Hepatocyte (in vitro differentiated cells): ENCODE results near the gene FPGS. TPM values are rescaled to one million over a fixed set of nuclear protein-coding genes. Genes with fewer than 3 reads are reported as not detected.

ENCODE experiments used
- DNase-seq: peaks from one replicate; pipeline ENCODE4 v3.0.0-alpha.2; 2016; ENCODE audit warnings: low spot score
- H2AFZ ChIP-seq: fragments of 200-600 bp; sonication (generic); 2 replicates; pipeline ENCODE4 v1.6.0; 2016; ENCODE audit warnings: antibody characterized with exemption, mild to moderate bottlenecking
- H3K27ac ChIP-seq: fragments of 200-600 bp; sonication (generic); 2 replicates; pipeline ENCODE4 v1.5.1; 2016; ENCODE audit warnings: mild to moderate bottlenecking
- H3K27me3 ChIP-seq: fragments of 200-600 bp; sonication (generic); 2 replicates; pipeline ENCODE4 v1.6.1; 2016
- H3K36me3 ChIP-seq: fragments of 200-600 bp; sonication (generic); replicated peaks from 2 replicates; pipeline ENCODE4 v1.5.1; 2016; ENCODE audit warnings: low read depth; ENCODE audit not compliant: insufficient read depth
- H3K4me1 ChIP-seq: fragments of 200-600 bp; sonication (generic); 2 replicates; pipeline ENCODE4 v1.5.1; 2016; ENCODE audit warnings: mild to moderate bottlenecking, moderate library complexity; ENCODE audit not compliant: insufficient read depth
- H3K4me2 ChIP-seq: fragments of 200-600 bp; sonication (generic); 2 replicates; pipeline ENCODE4 v1.6.0; 2016
- H3K4me3 ChIP-seq: fragments of 200-600 bp; sonication (generic); 2 replicates; pipeline ENCODE4 v1.5.1; 2016; ENCODE audit warnings: mild to moderate bottlenecking
- H3K79me2 ChIP-seq: fragments of 200-600 bp; sonication (generic); 2 replicates; pipeline ENCODE4 v1.6.0; 2017; ENCODE audit warnings: mild to moderate bottlenecking
- H3K9me2 ChIP-seq: fragments of 200-600 bp; sonication (generic); replicated peaks from 2 replicates; pipeline ENCODE4 v1.6.0; 2017; ENCODE audit warnings: mild to moderate bottlenecking; ENCODE audit not compliant: insufficient read depth
- H3K9me3 ChIP-seq: fragments of 200-600 bp; sonication (generic); 2 replicates; pipeline ENCODE4 v1.5.1; 2016; ENCODE audit warnings: low read depth, mild to moderate bottlenecking
- H4K20me1 ChIP-seq: fragments of 200-600 bp; sonication (generic); 2 replicates; pipeline ENCODE4 v1.6.0; 2016; ENCODE audit warnings: mild to moderate bottlenecking; ENCODE audit not compliant: insufficient read depth, poor library complexity, severe bottlenecking
- CTCF ChIP-seq: fragments of 200-600 bp; sonication (generic); IDR thresholded peaks from 2 replicates; pipeline ENCODE4 v1.5.1; 2016; ENCODE audit warnings: antibody characterized with exemption, mild to moderate bottlenecking; ENCODE audit not compliant: poor library complexity
- EZH2 ChIP-seq: fragments of 200-600 bp; sonication (generic); IDR thresholded peaks from 2 replicates; pipeline ENCODE4 v1.6.1; 2016; ENCODE audit warnings: antibody characterized with exemption, mild to moderate bottlenecking, borderline replicate concordance
- EZH2phosphoT487 ChIP-seq: fragments of 200-600 bp; sonication (generic); IDR thresholded peaks from one replicate; pipeline ENCODE4 v1.6.1; 2018; ENCODE audit warnings: antibody characterized with exemption, mild to moderate bottlenecking, low read depth, moderate library complexity; ENCODE audit not compliant: unreplicated experiment, severe bottlenecking
- WGBS: methylation state at CpG from one replicate; pipeline ENCODE4 v1.1.6; 2016; ENCODE audit warnings: low lambda C conversion rate; ENCODE audit errors: missing lambda C conversion rate; 5-methylcytosine and 5-hydroxymethylcytosine counted together
- polyA plus RNA-seq: library from polyadenylated mRNA; unstranded; fragments of >200 nt; fragmentation: Nextera tagmentation; extraction: Ambion mirVana; gene quantifications from 2 replicates; pipeline ENCODE4 v1.2.1, GENCODE V29; 2016
- total RNA-seq: library from RNA; depleted of rRNA; stranded (reverse); fragments of >200 nt; gene quantifications from 2 replicates; pipeline ENCODE4 v1.2.3, GENCODE V29; 2014

The FPGS gene
- total and polyA plus RNA-seq, 2 experiments from 2014 or later: 27.4 to 48.5 TPM

DNA sequence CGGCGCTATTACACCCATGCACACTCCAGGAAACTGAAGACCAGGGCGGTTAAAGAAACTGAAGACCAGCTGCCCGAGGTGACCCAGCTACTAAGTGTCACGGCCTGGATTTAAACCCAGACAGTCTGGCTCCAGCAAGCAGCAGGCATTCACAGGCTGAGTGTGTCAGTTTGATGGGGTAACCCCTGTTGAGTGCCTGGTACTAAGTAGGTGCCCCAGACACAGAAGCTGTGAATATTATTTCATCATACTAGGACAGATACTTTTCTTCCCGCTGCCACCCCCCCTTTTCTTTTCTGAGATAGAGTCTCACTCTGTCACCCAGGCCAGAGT is 44.5 kb downstream of the FPGS start:
- DNase-seq: no peak
- H3K4me2 ChIP-seq: no peak overlapping the region
- H2AFZ ChIP-seq: no peak overlapping the region
- no peaks in the 10 kb centered on the region for H3K79me2 ChIP-seq
- H3K4me1 ChIP-seq: peaks cover 10% of the 10 kb centered on the region
- H3K27me3 ChIP-seq: no peaks in the 10 kb centered on the region
- H3K9me2 ChIP-seq: no peaks in the 10 kb centered on the region
- no peaks in the 10 kb centered on the region for H3K9me3 ChIP-seq
- H4K20me1 ChIP-seq: no peaks in the 10 kb centered on the region
- no peak overlapping the region for H3K4me3 ChIP-seq
- no peaks in the 10 kb centered on the region for H3K36me3 ChIP-seq
- peak overlapping the region; percentile 46 for H3K27ac ChIP-seq
- WGBS: 47% methylated on average over 6 of the region's 6 CpGs
- TF ChIP-seq CTCF (no peak), EZH2 (no peak), EZH2phosphoT487 (no peak)

- Histone ChIP-seq H4K20me1 (no peaks in the 10 kb centered on the region), H3K4me3 (no peak overlapping the region), H3K9me2 (no peaks in the 10 kb centered on the region), H3K36me3 (no peaks in the 10 kb centered on the region), H3K4me1 (peaks cover 10% of the 10 kb centered on the region), H3K27ac (peak overlapping the region; percentile 86), H2AFZ (no peak overlapping the region), H3K79me2 (no peaks in the 10 kb centered on the region), H3K9me3 (no peaks in the 10 kb centered on the region), H3K4me2 (no peak overlapping the region), H3K27me3 (no peaks in the 10 kb centered on the region)
- 80% methylated on average over 12 of the region's 12 CpGs for WGBS
- DNase-seq: no peak
- TF ChIP-seq EZH2phosphoT487 (no peak), CTCF (no peak), EZH2 (no peak)
These were observed 45.4 kb downstream of the FPGS start for GRCh38 chr9:127847833-127848755.

- no peaks in the 10 kb centered on the region for H3K79me2 ChIP-seq
- H3K4me2 ChIP-seq: no peak overlapping the region
These were observed 46.2 kb downstream of the FPGS start for GRCh38 chr9:127848756-127849504.

More at GRCh38 chr9:127848756-127849504, 46.2 kb downstream of the FPGS start:
- Histone ChIP-seq H3K4me3 (no peak overlapping the region), H4K20me1 (no peaks in the 10 kb centered on the region), H3K9me2 (no peaks in the 10 kb centered on the region), H3K4me1 (peaks cover 10% of the 10 kb centered on the region), H3K36me3 (no peaks in the 10 kb centered on the region), H3K9me3 (no peaks in the 10 kb centered on the region), H2AFZ (no peak overlapping the region), H3K27ac (peak overlapping the region; percentile 86), H3K27me3 (no peaks in the 10 kb centered on the region)
- WGBS: 81% methylated on average over 10 of the region's 10 CpGs
- DNase-seq: peak; percentile 57
- no peak for TF ChIP-seq EZH2phosphoT487
- no peak for TF ChIP-seq CTCF
- no peak for TF ChIP-seq EZH2
